ENCODE data around the gene MEX3A.

DNA sequence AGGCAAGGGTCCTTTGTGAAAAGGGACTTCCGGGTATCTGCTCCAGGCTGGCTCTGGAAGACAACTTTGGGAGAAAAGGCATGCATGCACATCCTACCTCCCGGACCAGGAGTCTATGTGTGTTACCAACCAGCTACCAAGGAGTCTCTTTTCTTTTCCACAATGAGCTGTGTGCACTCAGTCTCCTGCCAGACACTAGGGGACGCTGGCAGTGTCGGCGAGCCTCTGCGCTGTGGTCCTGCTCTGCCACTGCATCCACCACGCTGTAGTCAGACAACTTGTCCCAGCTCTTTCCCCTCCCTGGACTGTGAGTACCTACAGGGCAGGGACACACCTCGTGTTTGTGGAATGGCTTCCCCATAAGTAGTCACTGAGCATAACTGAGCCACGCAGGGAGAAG lies 56.4 kb downstream of the MEX3A start:
- no peak for TF ChIP-seq POLR2A (IDR thresholded peaks at IDR 0.05)
- TF ChIP-seq CTCF (IDR thresholded peaks at IDR 0.05) = no peak
- TF ChIP-seq EP300 (IDR thresholded peaks at IDR 0.05) = no peak

Measured in ovary (tissue), 3 donors.